ENCODE data around the gene LCORL.

GRCh38 chr4:17869327-17869726 lies 152.2 kb downstream of the LCORL start:
- TF ChIP-seq CTCF (IDR thresholded peaks at IDR 0.05; ENCODE audit: low read length) (no peak), EZH2phosphoT487 (IDR thresholded peaks at IDR 0.05; ENCODE audit: low read length) (no peak), EZH2 (optimal IDR thresholded peaks at IDR 0.05; ENCODE audit: low read depth, low read length) (no peak)

Data from MM.1S (cell line).